Measurements from ENCODE around the gene DCST2. TPM values are rescaled to one million over a fixed set of nuclear protein-coding genes. Genes with fewer than 3 reads are reported as not detected.

DCST2 gene
- total RNA-seq, 1 experiment from 2014 or later = 0.21 TPM

- DNase-seq (ENCODE audit: low spot score) = no peak
- H3K27me3 ChIP-seq (replicated peaks; ENCODE audit: insufficient read depth, low read depth, low read length, poor library complexity) = no peaks in the 10 kb centered on the region
- BruUV-seq (replicated peaks) = no TSS peak
- no peaks in the 10 kb centered on the region for H3K9me3 ChIP-seq (ENCODE audit: low read depth, low read length, poor library complexity, severe bottlenecking)
- peaks cover 43% of the 10 kb centered on the region for H3K36me3 ChIP-seq (ENCODE audit: insufficient read depth, low read length, poor library complexity, severe bottlenecking)
- ChIA-PET CTCF (interaction anchor here (0.5 to 2.2 kb wide), 3 partner anchors 14 to 42 kb away, joined by 3 to 9 read pairs (median 5); partner anchors contain the start of gene PBXIP1), POLR2A (ENCODE audit: low non-redundant PET) (interaction anchor here (0.7 kb wide), 1 partner anchor 39 kb away, joined by 22 read pairs; no protein-coding TSS in a partner anchor)
- TF ChIP-seq, protein P1, sequence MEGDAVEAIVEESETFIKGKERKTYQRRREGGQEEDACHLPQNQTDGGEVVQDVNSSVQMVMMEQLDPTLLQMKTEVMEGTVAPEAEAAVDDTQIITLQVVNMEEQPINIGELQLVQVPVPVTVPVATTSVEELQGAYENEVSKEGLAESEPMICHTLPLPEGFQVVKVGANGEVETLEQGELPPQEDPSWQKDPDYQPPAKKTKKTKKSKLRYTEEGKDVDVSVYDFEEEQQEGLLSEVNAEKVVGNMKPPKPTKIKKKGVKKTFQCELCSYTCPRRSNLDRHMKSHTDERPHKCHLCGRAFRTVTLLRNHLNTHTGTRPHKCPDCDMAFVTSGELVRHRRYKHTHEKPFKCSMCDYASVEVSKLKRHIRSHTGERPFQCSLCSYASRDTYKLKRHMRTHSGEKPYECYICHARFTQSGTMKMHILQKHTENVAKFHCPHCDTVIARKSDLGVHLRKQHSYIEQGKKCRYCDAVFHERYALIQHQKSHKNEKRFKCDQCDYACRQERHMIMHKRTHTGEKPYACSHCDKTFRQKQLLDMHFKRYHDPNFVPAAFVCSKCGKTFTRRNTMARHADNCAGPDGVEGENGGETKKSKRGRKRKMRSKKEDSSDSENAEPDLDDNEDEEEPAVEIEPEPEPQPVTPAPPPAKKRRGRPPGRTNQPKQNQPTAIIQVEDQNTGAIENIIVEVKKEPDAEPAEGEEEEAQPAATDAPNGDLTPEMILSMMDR (conservative IDR thresholded peaks at IDR 0.05; ENCODE audit: low read depth, low read length) = no peak
- TF ChIP-seq EZH2 (IDR thresholded peaks at IDR 0.05; ENCODE audit: borderline replicate concordance, low read depth, low read length, poor library complexity, severe bottlenecking) = no peak
- H3K27ac ChIP-seq (ENCODE audit: low read depth, low read length, poor library complexity, severe bottlenecking) = peak overlapping the region; percentile 96
- intact Hi-C loops (cut with micrococcal nuclease; ENCODE audit: unreplicated experiment) = no loop called here
- H3K4me1 ChIP-seq (ENCODE audit: insufficient read depth, low read length, poor library complexity, severe bottlenecking) = peaks cover 50% of the 10 kb centered on the region
- peak overlapping the region; percentile 70 for H3K4me3 ChIP-seq (ENCODE audit: low read depth, low read length, poor library complexity, severe bottlenecking)
Measured at GRCh38 chr1:154969246-154969645, 64.3 kb downstream of the DCST2 start.

GRCh38 chr1:154968731-154969130, 64.8 kb downstream of the DCST2 start:
- TF ChIP-seq EZH2 (IDR thresholded peaks at IDR 0.05; ENCODE audit: borderline replicate concordance, low read depth, low read length, poor library complexity, severe bottlenecking) = no peak
- ChIA-PET POLR2A (ENCODE audit: low non-redundant PET) (no interaction called here), CTCF (interaction anchor here (0.5 kb wide), 1 partner anchor 42 kb away, joined by 3 read pairs; no protein-coding TSS in a partner anchor)
- H3K9me3 ChIP-seq (ENCODE audit: low read depth, low read length, poor library complexity, severe bottlenecking) = no peaks in the 10 kb centered on the region
- no peaks in the 10 kb centered on the region for H3K27me3 ChIP-seq (replicated peaks; ENCODE audit: insufficient read depth, low read depth, low read length, poor library complexity)
- H3K4me1 ChIP-seq (ENCODE audit: insufficient read depth, low read length, poor library complexity, severe bottlenecking) = peaks cover 50% of the 10 kb centered on the region
- peak overlapping the region; percentile 70 for H3K4me3 ChIP-seq (ENCODE audit: low read depth, low read length, poor library complexity, severe bottlenecking)
- DNase-seq (ENCODE audit: low spot score) = peak; percentile 63
- no TSS peak for BruUV-seq (replicated peaks)
- peaks cover 46% of the 10 kb centered on the region for H3K36me3 ChIP-seq (ENCODE audit: insufficient read depth, low read length, poor library complexity, severe bottlenecking)
- intact Hi-C loops (cut with micrococcal nuclease; ENCODE audit: unreplicated experiment) = no loop called here
- peak overlapping the region; percentile 96 for H3K27ac ChIP-seq (ENCODE audit: low read depth, low read length, poor library complexity, severe bottlenecking)

Small RNA genes lying within 50 kb of the gene (microRNA-seq; reads per million reads assigned to microRNA genes)
- not detected for gene MIR4258

Other genes with a start within 250 kb of the DCST2 start
- gene KCNN3, start 163.5 kb downstream of the DCST2 start, total RNA-seq (2021) = 0.73 and 1.5 TPM in 2 replicates
- 30.8 and 34.4 TPM in 2 replicates for gene PMVK, start 97.1 kb downstream of the DCST2 start, total RNA-seq (2021)
- 12.7 and 20.8 TPM in 2 replicates for gene PBXIP1, start 77.7 kb downstream of the DCST2 start, total RNA-seq (2021)
- 46.3 and 48.5 TPM in 2 replicates for gene PYGO2, start 72.0 kb downstream of the DCST2 start, total RNA-seq (2021)
- 201 and 204 TPM in 2 replicates for gene SHC1, start 63.0 kb downstream of the DCST2 start, total RNA-seq (2021)
- gene CKS1B, start 59.1 kb downstream of the DCST2 start, total RNA-seq (2021) = 291 and 295 TPM in 2 replicates
- gene FLAD1, start 50.4 kb downstream of the DCST2 start, total RNA-seq (2021) = 82.4 and 84.2 TPM in 2 replicates
- gene LENEP, start 40.2 kb downstream of the DCST2 start, total RNA-seq (2021) = 1.4 and 1.7 TPM in 2 replicates
- gene ZBTB7B, start 31.0 kb downstream of the DCST2 start, total RNA-seq (2021) = 19.2 and 21.8 TPM in 2 replicates
- not detected in 2 replicates for gene DCST1, start within 50 bp of the DCST2 start, total RNA-seq (2021)
- gene ADAM15, start 17.5 kb upstream of the DCST2 start, total RNA-seq (2021) = 36.3 and 48.5 TPM in 2 replicates
- gene EFNA4, start 30.0 kb upstream of the DCST2 start, total RNA-seq (2021) = 17.0 and 18.8 TPM in 2 replicates
- 5.8 and 8.9 TPM in 2 replicates for gene EFNA3, start 45.1 kb upstream of the DCST2 start, total RNA-seq (2021)
- gene EFNA1, start 94.1 kb upstream of the DCST2 start, total RNA-seq (2021) = 0.90 and 1.0 TPM in 2 replicates
- 30.3 and 33.8 TPM in 2 replicates for gene SLC50A1, start 102.1 kb upstream of the DCST2 start, total RNA-seq (2021)
- 34.0 and 37.4 TPM in 2 replicates for gene DPM3, start 106.8 kb upstream of the DCST2 start, total RNA-seq (2021)
- 162 and 179 TPM in 2 replicates for gene KRTCAP2, start 139.5 kb upstream of the DCST2 start, total RNA-seq (2021)
- 5.1 and 6.2 TPM in 2 replicates for gene TRIM46, start 140.1 kb upstream of the DCST2 start, total RNA-seq (2021)
- gene THBS3, start 174.1 kb upstream of the DCST2 start, total RNA-seq (2021) = 23.2 and 29.7 TPM in 2 replicates
- 65.2 and 75.9 TPM in 2 replicates for gene MTX1, start 174.9 kb upstream of the DCST2 start, total RNA-seq (2021)
- gene ENTREP3, start 221.7 kb upstream of the DCST2 start, total RNA-seq (2021) = 72.5 and 75.5 TPM in 2 replicates
- 109 and 115 TPM in 2 replicates for gene SCAMP3, start 228.6 kb upstream of the DCST2 start, total RNA-seq (2021)
- 70.2 and 79.1 TPM in 2 replicates for gene CLK2, start 239.7 kb upstream of the DCST2 start, total RNA-seq (2021)
- gene HCN3, start 243.7 kb upstream of the DCST2 start, total RNA-seq (2021) = 11.3 and 12.2 TPM in 2 replicates